HG02798 (cell line): ENCODE results near the gene USP19.

ENCODE experiments used
- ATAC-seq: cut with Tn5 transposase; IDR thresholded peaks from one replicate; pipeline ENCODE4 v1.9.1; 2021; ENCODE audit warnings: mild to moderate bottlenecking; ENCODE audit not compliant: unreplicated experiment, poor library complexity

USP19 gene

DNA sequence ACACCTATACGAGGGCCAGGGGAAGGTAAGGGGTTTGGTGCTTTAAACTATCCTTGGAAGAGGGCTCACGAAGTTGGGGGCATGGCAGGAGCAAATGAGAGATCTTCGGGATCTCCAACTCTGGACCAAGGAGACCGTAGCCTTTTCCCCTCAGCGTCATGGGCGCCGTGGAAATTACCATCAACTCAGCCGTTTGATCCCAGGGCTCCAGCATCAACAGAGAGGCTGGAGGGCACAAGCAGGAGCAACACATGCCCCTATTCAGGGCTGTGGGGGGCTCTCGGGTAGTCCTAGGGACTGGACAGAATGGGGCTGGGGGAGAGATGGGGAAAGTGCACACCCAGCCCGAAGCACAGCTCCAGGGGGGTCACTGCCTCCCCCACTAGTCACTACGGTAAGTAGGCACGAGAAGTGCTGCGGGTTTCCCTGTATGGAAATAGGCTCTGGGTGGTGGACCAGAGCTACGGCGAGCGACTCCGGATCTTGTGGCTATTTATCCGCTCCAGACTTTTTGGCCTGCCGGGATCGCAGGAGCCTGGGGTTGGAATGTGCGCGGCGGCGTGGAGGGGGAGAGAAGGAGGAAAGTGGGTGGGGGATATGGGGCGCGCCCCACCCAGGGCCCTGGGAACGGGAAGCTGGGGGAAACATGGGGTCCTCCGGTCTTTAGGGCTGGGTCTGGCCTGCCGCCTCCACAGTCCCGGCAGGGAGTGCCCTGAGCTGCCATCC, 12.8 kb upstream of the USP19 start:
- no peak for ATAC-seq

DNA sequence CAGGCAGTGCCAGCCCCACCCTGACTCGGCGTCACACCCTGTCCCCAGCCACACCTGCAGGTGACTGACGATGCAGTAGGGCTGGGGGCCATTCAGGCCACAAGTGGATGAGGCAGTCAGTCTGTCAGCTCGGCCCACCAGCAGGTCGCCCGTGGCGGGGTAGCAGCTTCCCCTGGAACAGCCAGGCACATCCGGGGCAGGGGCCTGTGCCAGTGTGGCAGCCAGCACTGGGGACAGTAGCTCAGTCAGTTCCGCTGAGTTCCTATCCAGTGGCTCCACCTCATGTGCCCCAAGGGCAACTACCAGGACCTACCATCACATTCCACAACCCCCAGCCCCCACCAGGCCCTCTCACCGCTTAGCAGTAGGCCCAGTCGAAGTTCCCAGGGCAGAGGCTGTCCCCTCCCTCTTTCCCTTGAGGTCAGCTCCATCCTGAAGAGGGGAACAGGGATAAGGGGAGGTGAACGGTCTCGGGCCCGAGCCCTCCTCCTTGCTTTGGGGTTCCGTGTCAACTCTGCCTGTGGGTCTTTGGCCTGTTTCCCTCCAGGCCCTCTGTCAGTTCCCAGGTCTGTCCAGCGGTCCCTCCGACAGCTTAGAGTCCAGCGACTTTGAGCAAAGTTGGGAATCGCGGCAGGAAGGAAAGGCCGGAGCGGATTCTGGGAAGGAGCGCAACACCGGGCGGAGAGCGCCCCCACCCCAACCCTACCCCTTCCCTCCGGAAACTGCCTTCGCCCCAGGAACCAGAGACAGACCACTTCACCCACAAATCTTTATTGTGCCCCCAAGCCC, 12.0 kb upstream of the USP19 start, which contains the start of gene LAMB2:
LAMB2 (minus strand) TSS at position 614 of the 789 bp plus-strand sequence; CDS start at position 431, 183 bp downstream.
- no peak for ATAC-seq

DNA sequence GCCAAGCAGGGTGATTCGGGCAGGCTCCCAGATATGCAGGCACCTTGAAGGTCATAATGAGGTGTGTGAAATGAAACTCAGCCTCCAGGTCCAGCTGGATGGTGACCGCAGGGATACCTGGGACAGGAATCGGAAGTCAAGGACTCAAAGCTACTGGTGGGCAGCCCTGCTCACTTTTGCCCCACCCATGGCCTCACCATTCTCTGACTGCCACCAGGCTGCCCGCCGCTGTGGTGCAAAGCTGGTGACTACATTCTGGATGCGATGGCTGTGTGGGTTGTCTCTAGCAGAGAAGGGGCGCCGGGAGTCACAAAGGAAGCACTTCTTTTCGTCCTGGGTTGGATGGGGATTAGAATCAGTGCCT, 11.4 kb upstream of the USP19 start:
- no peak for ATAC-seq

GRCh38 chr3:49131576-49131975, 11.0 kb upstream of the USP19 start:
- no peak for ATAC-seq

- no peak for ATAC-seq
These were observed 10.4 kb upstream of the USP19 start for GRCh38 chr3:49131040-49131439.

GRCh38 chr3:49124991-49125670, 4.5 kb upstream of the USP19 start:
- no peak for ATAC-seq

DNA sequence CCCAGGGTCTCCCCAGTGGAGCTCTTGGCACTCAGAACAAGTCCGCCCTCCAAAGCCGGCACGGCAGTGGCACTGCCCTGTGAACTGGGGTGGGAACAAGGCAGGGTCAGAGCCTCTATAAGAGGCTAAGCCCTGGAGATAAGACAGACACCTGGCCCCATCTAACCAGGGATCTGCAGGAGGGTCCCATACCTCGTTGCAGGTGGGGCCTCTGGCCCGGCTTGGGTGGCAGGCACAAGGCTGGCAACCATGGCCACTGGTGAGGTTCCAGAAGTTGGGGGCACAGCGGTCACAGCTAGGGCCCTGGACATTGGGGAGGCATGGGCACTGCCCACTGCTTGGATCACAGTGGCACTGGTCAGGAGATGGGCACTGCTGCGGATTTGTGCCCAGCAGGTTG, 3.6 kb upstream of the USP19 start:
- no peak for ATAC-seq

DNA sequence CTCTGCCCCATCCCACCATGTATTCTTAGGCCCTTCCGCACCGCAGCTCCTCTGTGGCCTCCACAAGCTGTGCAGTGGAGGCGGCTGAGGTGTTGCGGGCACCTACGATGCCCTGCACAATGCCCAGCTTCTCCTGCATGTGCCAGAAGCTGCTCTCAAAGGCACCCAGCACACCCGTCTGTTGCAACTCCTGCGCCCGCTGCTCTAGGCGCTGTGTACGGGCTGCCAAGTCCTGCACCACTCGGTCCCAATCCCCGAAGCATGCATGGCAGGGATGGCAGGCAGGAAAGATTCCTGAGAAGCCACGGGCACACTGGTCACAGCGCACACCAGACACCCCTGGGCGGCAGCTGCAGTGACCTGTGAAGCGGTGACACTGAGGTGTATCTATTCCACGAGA, 3.1 kb upstream of the USP19 start:
- no peak for ATAC-seq

DNA sequence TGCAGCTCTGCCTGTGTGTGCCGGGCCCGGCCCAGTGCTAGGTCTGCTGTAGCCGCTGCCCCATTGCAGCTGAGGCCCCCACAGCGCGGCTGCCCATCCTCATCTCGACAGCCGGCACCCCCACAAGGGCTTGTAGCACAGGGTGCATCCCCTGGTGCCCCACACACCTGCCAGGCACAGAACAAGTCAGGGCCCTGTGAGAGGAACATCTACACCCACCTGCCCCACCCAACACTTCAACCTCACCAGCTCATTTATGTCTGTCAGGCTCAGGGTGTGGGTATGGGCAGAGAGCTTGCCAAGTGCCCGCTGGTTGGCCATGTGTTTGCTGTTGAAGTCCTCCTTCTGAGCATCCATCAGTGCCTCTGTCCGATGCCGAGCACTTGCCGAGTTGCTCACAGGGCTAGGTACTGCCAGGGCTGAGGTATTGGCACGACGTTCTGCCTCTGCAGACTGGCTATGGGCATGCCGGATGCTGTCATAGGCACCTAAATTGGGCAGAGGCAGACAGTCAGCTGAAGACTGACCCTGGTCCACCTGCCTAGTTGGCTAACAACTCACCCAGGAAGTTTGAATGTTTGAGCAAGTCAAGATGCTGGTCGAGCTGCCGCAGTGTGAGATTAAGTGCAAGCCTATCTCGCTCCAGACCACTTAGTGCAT, 2.4 kb upstream of the USP19 start:
- ATAC-seq: no peak

GRCh38 chr3:49122451-49122850, 1.8 kb upstream of the USP19 start:
- ATAC-seq: no peak

DNA sequence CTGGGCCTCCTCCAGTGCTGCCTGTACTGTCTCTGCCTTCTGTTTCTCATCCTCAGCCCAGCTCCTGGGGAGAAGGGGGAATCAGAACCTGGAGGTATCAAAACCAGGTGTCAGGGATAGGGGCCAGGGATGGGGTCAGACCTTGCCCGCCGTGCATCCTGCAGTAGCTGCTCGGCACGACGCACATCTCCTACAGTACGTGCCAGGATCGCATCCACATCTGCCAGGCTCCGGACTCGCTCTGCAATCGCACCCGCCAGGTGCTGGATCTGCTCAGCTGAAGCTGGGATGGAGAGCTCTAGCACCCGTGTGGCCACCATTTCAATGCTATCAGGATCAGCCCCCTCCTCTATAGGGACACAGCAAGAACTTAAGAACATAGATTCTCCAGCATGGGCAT, 1.4 kb upstream of the USP19 start:
- ATAC-seq: no peak

DNA sequence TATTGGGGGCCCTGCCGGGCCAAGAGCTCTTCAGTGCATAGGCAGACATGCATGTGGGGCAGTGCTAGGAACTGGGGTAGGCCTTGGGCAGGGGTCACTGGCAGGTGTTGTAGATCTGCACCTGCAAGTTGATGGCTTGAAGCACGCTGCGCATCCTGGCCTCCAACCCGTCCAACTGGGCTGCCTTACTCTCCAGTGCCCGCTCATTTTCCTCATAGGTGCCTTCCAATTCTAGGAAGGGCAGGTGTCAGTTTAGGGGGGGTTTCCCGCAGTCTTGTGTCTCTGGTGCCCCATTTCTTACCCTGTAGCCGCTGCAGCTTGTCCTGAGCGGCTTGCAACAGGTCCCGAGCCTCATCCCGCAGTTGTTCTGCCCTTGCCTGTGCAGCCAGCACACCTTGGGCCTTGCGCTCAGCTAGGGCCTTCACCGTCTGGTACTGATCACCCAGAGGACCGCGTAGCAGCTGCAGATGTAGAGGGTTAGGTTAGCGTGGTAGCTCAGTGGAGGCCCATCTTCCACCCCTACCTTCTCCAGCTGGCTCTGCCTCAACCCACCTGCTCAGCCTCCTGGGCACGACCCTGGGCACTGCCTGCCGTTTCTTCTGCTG, 611 bp upstream of the USP19 start:
- no peak for ATAC-seq

GRCh38 chr3:49120096-49120437, 556 bp downstream of the USP19 start:
- ATAC-seq: peak; percentile 1

DNA sequence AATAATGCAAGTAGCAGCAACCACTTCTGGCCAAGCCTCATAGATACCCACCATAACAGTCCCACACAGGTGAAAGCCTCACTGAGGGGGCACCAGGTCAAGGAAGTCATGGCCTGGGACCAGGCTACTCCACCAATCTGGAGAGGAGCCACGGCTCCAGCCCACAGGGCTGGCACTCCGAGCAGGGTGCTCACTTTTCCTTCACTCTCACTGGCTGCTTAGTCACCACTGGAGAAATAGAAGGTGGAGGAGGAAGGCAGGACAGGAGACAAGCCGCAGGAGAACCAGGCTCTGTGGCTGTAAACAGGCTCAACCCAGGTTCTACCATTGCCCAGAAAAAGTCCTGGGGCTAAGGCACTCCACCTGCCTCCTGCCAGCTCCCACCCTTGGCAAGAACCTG, 1.2 kb downstream of the USP19 start:
- ATAC-seq: no peak

DNA sequence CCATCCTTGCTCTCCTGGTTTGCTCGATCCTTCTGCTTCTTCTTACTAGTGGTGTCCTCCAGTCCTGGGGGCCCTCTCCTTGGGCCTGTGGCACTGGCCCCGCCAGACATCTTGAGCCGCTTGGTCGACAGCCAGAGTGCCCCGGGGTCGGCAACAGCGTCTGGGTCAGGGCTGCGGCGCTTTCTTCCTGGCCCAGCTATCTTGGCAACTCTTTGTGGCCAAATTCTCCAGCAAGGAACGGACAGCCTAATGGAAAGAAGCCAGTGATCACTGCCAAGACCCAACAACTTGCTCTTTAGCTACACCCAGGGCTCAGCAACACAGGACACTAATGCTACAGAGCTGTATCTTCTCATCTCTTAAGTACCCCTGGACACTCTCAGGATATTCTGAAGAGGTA, 1.6 kb downstream of the USP19 start:
- ATAC-seq: no peak

DNA sequence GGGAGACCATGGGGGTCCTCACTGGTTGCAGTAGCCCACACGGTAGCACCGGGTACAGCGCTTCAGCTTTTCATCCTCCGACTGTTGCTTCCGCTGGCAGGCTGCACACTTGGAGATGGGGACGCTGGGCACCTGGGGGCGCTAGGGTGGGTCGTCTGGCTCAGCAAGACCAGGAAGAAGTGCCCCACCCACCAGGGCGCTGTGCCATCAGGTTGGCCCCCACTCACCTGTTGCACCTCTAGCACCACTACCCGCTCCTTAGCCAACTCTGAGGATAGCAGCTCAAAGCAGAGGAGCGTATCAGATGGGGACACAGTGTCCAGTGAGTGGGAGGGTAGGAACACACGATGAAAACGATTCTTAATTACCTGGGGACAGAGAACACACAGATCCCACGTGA, 8.4 kb downstream of the USP19 start:
- ATAC-seq: no peak

DNA sequence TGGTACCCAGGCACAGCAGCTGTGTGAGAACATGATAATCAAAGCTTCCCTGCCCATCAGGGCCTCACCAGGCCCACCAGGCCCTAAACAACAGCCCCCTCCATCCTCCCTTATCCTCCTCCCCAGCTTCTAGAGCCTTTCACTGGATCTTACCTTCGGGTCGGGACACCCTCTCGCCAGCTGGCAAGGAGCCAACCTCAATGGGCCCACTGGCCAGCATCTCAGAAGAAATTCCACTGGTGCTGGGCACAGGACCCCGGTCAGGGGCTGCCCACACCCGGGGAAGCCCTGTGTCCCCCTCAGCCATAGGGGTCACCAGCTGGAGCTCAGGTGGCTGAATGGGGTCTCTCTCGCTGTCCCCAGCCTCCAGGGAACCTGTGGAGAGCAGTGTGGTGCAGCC, 9.3 kb downstream of the USP19 start:
- no peak for ATAC-seq

GRCh38 chr3:49110780-49111179, 9.8 kb downstream of the USP19 start:
- no peak for ATAC-seq

- no peak for ATAC-seq
These were observed 12.3 kb downstream of the USP19 start for GRCh38 chr3:49108346-49108745.

DNA sequence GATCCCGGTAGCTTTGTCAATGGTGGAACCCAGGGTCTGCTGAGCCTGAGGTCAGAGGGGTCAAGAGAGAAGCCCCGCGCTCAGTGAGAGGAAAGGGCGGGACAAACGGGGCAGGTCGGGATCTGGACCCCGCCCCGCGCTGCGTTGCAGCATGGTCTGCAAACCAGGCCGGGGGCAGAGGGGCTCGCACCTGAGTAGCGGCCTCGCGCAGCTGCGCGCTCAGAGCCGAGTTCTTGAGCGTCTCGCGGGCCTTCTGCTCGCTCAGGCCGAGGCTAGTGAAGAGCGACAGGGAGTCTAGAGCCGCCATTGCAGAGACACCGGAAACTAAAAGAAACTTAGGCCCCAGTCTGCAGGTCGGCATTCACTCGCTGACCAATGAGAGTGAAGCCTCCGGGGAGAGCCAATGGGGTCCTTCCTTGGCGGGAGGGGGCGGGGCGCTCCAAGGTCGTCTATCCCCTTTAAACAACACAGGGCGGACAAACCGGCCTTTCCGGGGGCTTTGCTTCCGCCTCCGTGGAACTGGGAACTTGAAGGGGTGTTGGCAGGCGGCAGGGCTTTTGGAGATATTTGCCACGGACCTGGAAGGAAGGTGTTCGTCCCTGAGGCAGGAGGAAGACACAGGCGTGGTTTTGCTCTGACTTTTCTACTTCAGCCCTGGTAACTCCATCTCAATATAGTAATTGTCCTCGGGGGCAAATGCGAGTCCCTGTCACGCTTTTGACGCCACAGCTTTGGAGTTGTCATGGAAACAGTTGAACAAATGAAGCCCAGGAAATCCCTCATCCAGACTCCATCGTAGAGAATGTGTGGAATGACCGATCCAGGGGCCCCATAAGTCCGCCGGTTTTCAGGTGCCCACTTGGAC, 16.0 kb downstream of the USP19 start, which contains the start of gene QARS1:
QARS1 (minus strand) TSS at position 331 of the 865 bp plus-strand sequence; CDS start at position 307, 24 bp downstream.
- ATAC-seq: peak; percentile 95
